Muscle layer of duodenum (tissue), 2 donors: ENCODE results near the gene SOX18.

Experiments used
- H3K27ac ChIP-seq: one replicate; pipeline ENCODE4 v1.7.0; 2013; ENCODE audit warnings: mild to moderate bottlenecking, low read length
- H3K27me3 ChIP-seq: one replicate; pipeline ENCODE4 v1.7.0; 2013; ENCODE audit warnings: low read depth, mild to moderate bottlenecking, control low read depth, low read length
- H3K36me3 ChIP-seq, 2 donors: one replicate each; pipeline ENCODE4 v1.7.0; 2013; ENCODE audit warnings: low read length in 2 of 2, control low read depth in 1 of 2, mild to moderate bottlenecking in 1 of 2; ENCODE audit not compliant: insufficient read depth in 2 of 2, control insufficient read depth in 1 of 2
- H3K4me1 ChIP-seq, 2 donors: one replicate each; pipeline ENCODE4 v1.7.0; 2013; ENCODE audit warnings: low read length in 2 of 2, mild to moderate bottlenecking in 2 of 2, control low read depth in 1 of 2, moderate library complexity in 1 of 2; ENCODE audit not compliant: insufficient read depth in 2 of 2, control insufficient read depth in 1 of 2
- H3K4me3 ChIP-seq, 2 donors: one replicate each; pipeline ENCODE4 v1.7.0; 2013; ENCODE audit warnings: low read length in 2 of 2, low read depth in 1 of 2, mild to moderate bottlenecking in 1 of 2
- H3K9me3 ChIP-seq, 2 donors: one replicate each; pipeline ENCODE4 v1.7.0; 2013; ENCODE audit warnings: low read length in 2 of 2, control low read depth in 1 of 2, mild to moderate bottlenecking in 1 of 2; ENCODE audit not compliant: control insufficient read depth in 1 of 2
- donor health status: healthy.

SOX18 gene

GRCh38 chr20:64005394-64005793 is 44.0 kb downstream of the SOX18 start:
- no peak overlapping the region for H3K27ac ChIP-seq
- H3K27me3 ChIP-seq = no peaks in the 10 kb centered on the region
- no peak overlapping the region for H3K4me3 ChIP-seq
- peaks cover 46 to 70% of the 10 kb centered on the region in 2 donors for H3K36me3 ChIP-seq
- H3K9me3 ChIP-seq = no peaks in the 10 kb centered on the region
- peaks cover 0 to 5% of the 10 kb centered on the region in 2 donors for H3K4me1 ChIP-seq

- Histone ChIP-seq H3K4me1 (peaks cover 0 to 5% of the 10 kb centered on the region in 2 donors), H3K36me3 (peaks cover 44 to 70% of the 10 kb centered on the region in 2 donors), H3K27ac (no peak overlapping the region), H3K4me3 (no peak overlapping the region), H3K27me3 (no peaks in the 10 kb centered on the region), H3K9me3 (no peaks in the 10 kb centered on the region)
Measured at GRCh38 chr20:64003960-64004725, 45.3 kb downstream of the SOX18 start.

GRCh38 chr20:64001607-64002011 is 47.8 kb downstream of the SOX18 start:
- H3K4me1 ChIP-seq = peaks cover 0 to 5% of the 10 kb centered on the region in 2 donors
- no peak overlapping the region for H3K27ac ChIP-seq
- no peak overlapping the region for H3K4me3 ChIP-seq
- no peaks in the 10 kb centered on the region for H3K27me3 ChIP-seq
- peaks cover 47 to 70% of the 10 kb centered on the region in 2 donors for H3K36me3 ChIP-seq
- no peaks in the 10 kb centered on the region for H3K9me3 ChIP-seq

GRCh38 chr20:64000906-64001305 is 48.5 kb downstream of the SOX18 start:
- H3K4me1 ChIP-seq = peaks cover 0 to 5% of the 10 kb centered on the region in 2 donors
- no peaks in the 10 kb centered on the region for H3K9me3 ChIP-seq
- H3K27me3 ChIP-seq = no peaks in the 10 kb centered on the region
- no peak overlapping the region for H3K27ac ChIP-seq
- peaks cover 44 to 75% of the 10 kb centered on the region in 2 donors for H3K36me3 ChIP-seq
- H3K4me3 ChIP-seq = no peak overlapping the region
